MG63 (cell line): ENCODE measurements around the gene ORC3. TPM values are rescaled to one million over a fixed set of nuclear protein-coding genes. Genes with fewer than 3 reads are reported as not detected.
"Not testable (repeated sequence)": the region's sequence is repeated elsewhere in the genome, so short reads cannot be mapped to it uniquely, and the experiment has no call there.

Experiments
- DNase-seq: peaks from one replicate; pipeline ENCODE4 v3.0.0-alpha.2; 2020
- H3K27me3 ChIP-seq: fragments of 250-450 bp; sonication (Bioruptor Pico); 2 replicates; pipeline ENCODE4 v1.5.1; 2020; ENCODE audit warnings: mild to moderate bottlenecking, moderate library complexity
- H3K36me3 ChIP-seq: fragments of 250-450 bp; sonication (Bioruptor Pico); 2 replicates; pipeline ENCODE4 v1.5.1; 2020; ENCODE audit warnings: mild to moderate bottlenecking, moderate library complexity
- H3K4me3 ChIP-seq: fragments of 250-450 bp; sonication (Bioruptor Pico); 2 replicates; pipeline ENCODE4 v1.5.1; 2020; ENCODE audit warnings: mild to moderate bottlenecking, moderate library complexity
- H3K9me3 ChIP-seq: fragments of 250-450 bp; sonication (Bioruptor Pico); 2 replicates; pipeline ENCODE4 v1.5.1; 2020; ENCODE audit warnings: mild to moderate bottlenecking, moderate library complexity
- total RNA-seq: library from RNA; depleted of rRNA; stranded (reverse); fragments of >200 nt; shearing (Covaris generic); gene quantifications from 2 replicates; pipeline ENCODE4 v1.2.3, GENCODE V29; 2014; ENCODE audit warnings: low replicate concordance

ORC3 gene
- total RNA-seq, 1 experiment from 2014 or later, result 35.4 TPM

GRCh38 chr6:87670707-87671106, 80.8 kb downstream of the ORC3 start:
- H3K4me3 ChIP-seq, result no peak overlapping the region
- no peaks in the 10 kb centered on the region for H3K27me3 ChIP-seq
- no peaks in the 10 kb centered on the region for H3K9me3 ChIP-seq
- DNase-seq, result no peak
- H3K36me3 ChIP-seq, result peaks cover 62% of the 10 kb centered on the region

GRCh38 chr6:87671555-87672029, 81.7 kb downstream of the ORC3 start:
- Histone ChIP-seq H3K27me3 (no peaks in the 10 kb centered on the region), H3K9me3 (no peaks in the 10 kb centered on the region), H3K36me3 (peaks cover 63% of the 10 kb centered on the region), H3K4me3 (no peak overlapping the region)
- no peak for DNase-seq

GRCh38 chr6:87672641-87673040, 82.7 kb downstream of the ORC3 start:
- peaks cover 58% of the 10 kb centered on the region for H3K36me3 ChIP-seq
- H3K4me3 ChIP-seq, result no peak overlapping the region
- H3K9me3 ChIP-seq, result no peaks in the 10 kb centered on the region
- no peak for DNase-seq
- H3K27me3 ChIP-seq, result no peaks in the 10 kb centered on the region

GRCh38 chr6:87673237-87673636, 83.3 kb downstream of the ORC3 start:
- peaks cover 61% of the 10 kb centered on the region for H3K36me3 ChIP-seq

GRCh38 chr6:87674290-87674689, 84.4 kb downstream of the ORC3 start:
- no peaks in the 10 kb centered on the region for H3K9me3 ChIP-seq
- H3K4me3 ChIP-seq, result no peak overlapping the region
- H3K36me3 ChIP-seq, result peaks cover 57% of the 10 kb centered on the region
- H3K27me3 ChIP-seq, result no peaks in the 10 kb centered on the region
- DNase-seq, result no peak

More at GRCh38 chr6:87673237-87673636, 83.3 kb downstream of the ORC3 start:
- DNase-seq, result no peak
- Histone ChIP-seq H3K9me3 (no peaks in the 10 kb centered on the region), H3K4me3 (no peak overlapping the region), H3K27me3 (no peaks in the 10 kb centered on the region)

- DNase-seq, result no peak
- no peaks in the 10 kb centered on the region for H3K9me3 ChIP-seq
- H3K36me3 ChIP-seq, result peaks cover 49% of the 10 kb centered on the region
- no peaks in the 10 kb centered on the region for H3K27me3 ChIP-seq
- H3K4me3 ChIP-seq, result no peak overlapping the region
Measured at GRCh38 chr6:87675004-87675681, 85.2 kb downstream of the ORC3 start.

- DNase-seq, result no peak
- H3K4me3 ChIP-seq, result no peak overlapping the region
- no peaks in the 10 kb centered on the region for H3K27me3 ChIP-seq
- peaks cover 24% of the 10 kb centered on the region for H3K36me3 ChIP-seq
- H3K9me3 ChIP-seq, result no peaks in the 10 kb centered on the region
Measured at GRCh38 chr6:87682310-87682709, 92.4 kb downstream of the ORC3 start.

- no peak for DNase-seq
- H3K27me3 ChIP-seq, result no peaks in the 10 kb centered on the region
- H3K36me3 ChIP-seq, result peaks cover 15% of the 10 kb centered on the region
- no peak overlapping the region for H3K4me3 ChIP-seq
- H3K9me3 ChIP-seq, result no peaks in the 10 kb centered on the region
Measured at GRCh38 chr6:87683890-87684289, 94.0 kb downstream of the ORC3 start.

- Histone ChIP-seq H3K27me3 (no peaks in the 10 kb centered on the region), H3K4me3 (no peak overlapping the region), H3K36me3 (peaks cover 23% of the 10 kb centered on the region), H3K9me3 (no peaks in the 10 kb centered on the region)
- DNase-seq, result no peak
Measured at GRCh38 chr6:87684895-87685654, 95.1 kb downstream of the ORC3 start.

GRCh38 chr6:87686636-87687205, 96.8 kb downstream of the ORC3 start:
- H3K9me3 ChIP-seq, DNase-seq: not testable (repeated sequence)

GRCh38 chr6:87687296-87687695, 97.4 kb downstream of the ORC3 start:
- no peak for DNase-seq
- no peaks in the 10 kb centered on the region for H3K9me3 ChIP-seq
- H3K27me3 ChIP-seq, result no peaks in the 10 kb centered on the region
- H3K36me3 ChIP-seq, result peaks cover 33% of the 10 kb centered on the region
- H3K4me3 ChIP-seq, result no peak overlapping the region

More at GRCh38 chr6:87686636-87687205, 96.8 kb downstream of the ORC3 start:
- H3K4me3 ChIP-seq, H3K27me3 ChIP-seq: not testable (repeated sequence)
- peaks cover 31% of the 10 kb centered on the region for H3K36me3 ChIP-seq

GRCh38 chr6:87687893-87688292, 98.0 kb downstream of the ORC3 start:
- not testable (repeated sequence) for H3K4me3 ChIP-seq, H3K27me3 ChIP-seq, H3K9me3 ChIP-seq, DNase-seq
- peaks cover 37% of the 10 kb centered on the region for H3K36me3 ChIP-seq

- no peak for DNase-seq
- Histone ChIP-seq H3K9me3 (no peaks in the 10 kb centered on the region), H3K27me3 (no peaks in the 10 kb centered on the region), H3K4me3 (no peak overlapping the region), H3K36me3 (peaks cover 40% of the 10 kb centered on the region)
Measured at GRCh38 chr6:87690441-87690840, 100.5 kb downstream of the ORC3 start.

GRCh38 chr6:87692086-87692485, 102.2 kb downstream of the ORC3 start:
- H3K27me3 ChIP-seq, result no peaks in the 10 kb centered on the region
- H3K9me3 ChIP-seq, result no peaks in the 10 kb centered on the region
- DNase-seq, result no peak
- no peak overlapping the region for H3K4me3 ChIP-seq
- H3K36me3 ChIP-seq, result peaks cover 36% of the 10 kb centered on the region

GRCh38 chr6:87696817-87697216, 106.9 kb downstream of the ORC3 start:
- H3K9me3 ChIP-seq, DNase-seq, H3K27me3 ChIP-seq, H3K4me3 ChIP-seq: not testable (repeated sequence)
- peaks cover 18% of the 10 kb centered on the region for H3K36me3 ChIP-seq

GRCh38 chr6:87697581-87698546, 107.9 kb downstream of the ORC3 start:
- H3K27me3 ChIP-seq, result no peaks in the 10 kb centered on the region
- H3K36me3 ChIP-seq, result peaks cover 13% of the 10 kb centered on the region
- peak overlapping the region; percentile 86 for H3K4me3 ChIP-seq
- H3K9me3 ChIP-seq, result no peaks in the 10 kb centered on the region
- DNase-seq, result no peak
